H9 (cell line): ENCODE results near the gene OOSP4A. TPM values are rescaled to one million over a fixed set of nuclear protein-coding genes. Genes with fewer than 3 reads are reported as not detected.
"Not testable (repeated sequence)": the region's sequence is repeated elsewhere in the genome, so short reads cannot be mapped to it uniquely, and the experiment has no call there.

Source experiments
- DNase-seq: peaks from one replicate; pipeline ENCODE4 v3.0.0-alpha.2; 2017
- H2AFZ ChIP-seq: one replicate; pipeline ENCODE4 v1.6.1; 2013; ENCODE audit warnings: mild to moderate bottlenecking, low read length, control low read depth, moderate library complexity
- H2AK5ac ChIP-seq: 2 replicates; pipeline ENCODE4 v1.6.1; 2013; ENCODE audit warnings: low read length, control low read depth, mixed read lengths; ENCODE audit not compliant: insufficient read length
- H2BK120ac ChIP-seq: one replicate; pipeline ENCODE4 v1.6.1; 2013; ENCODE audit warnings: low read depth, mild to moderate bottlenecking, low read length, control low read depth, inconsistent platforms; ENCODE audit not compliant: poor library complexity, severe bottlenecking
- H2BK12ac ChIP-seq: 2 replicates; pipeline ENCODE4 v1.6.1; 2013; ENCODE audit warnings: low read length, control low read depth, mixed read lengths, low read depth; ENCODE audit not compliant: insufficient read length
- H2BK15ac ChIP-seq: 2 replicates; pipeline ENCODE4 v1.6.1; 2013; ENCODE audit warnings: low read depth, low read length, control low read depth
- H2BK20ac ChIP-seq: one replicate; pipeline ENCODE4 v1.6.1; 2013; ENCODE audit warnings: low read depth, mild to moderate bottlenecking, low read length, control low read depth, inconsistent platforms; ENCODE audit not compliant: poor library complexity, severe bottlenecking
- H2BK5ac ChIP-seq: 2 replicates; pipeline ENCODE4 v1.6.1; 2013; ENCODE audit warnings: low read length, control low read depth, mixed read lengths; ENCODE audit not compliant: insufficient read length
- H3K14ac ChIP-seq: 2 replicates; pipeline ENCODE4 v1.6.1; 2013; ENCODE audit warnings: low read length, control low read depth; ENCODE audit not compliant: insufficient read depth
- H3K18ac ChIP-seq: 2 replicates; pipeline ENCODE4 v1.6.1; 2013; ENCODE audit warnings: low read depth, mild to moderate bottlenecking, mixed read lengths, low read length, control low read depth; ENCODE audit not compliant: insufficient read length
- H3K23ac ChIP-seq: 2 replicates; pipeline ENCODE4 v1.6.1; 2013; ENCODE audit warnings: low read length, control low read depth, mixed read lengths, low read depth; ENCODE audit not compliant: insufficient read length
- H3K23me2 ChIP-seq: 2 replicates; pipeline ENCODE4 v1.6.1; 2013; ENCODE audit warnings: low read depth, mild to moderate bottlenecking, mixed read lengths, low read length, control low read depth; ENCODE audit not compliant: insufficient read length, poor library complexity, severe bottlenecking
- H3K27ac ChIP-seq: 2 replicates; pipeline ENCODE4 v1.5.1; 2013; ENCODE audit warnings: low read length, control low read depth, mixed read lengths, low read depth; ENCODE audit not compliant: insufficient read length
- H3K27me3 ChIP-seq: 2 replicates; pipeline ENCODE4 v1.6.1; 2013; ENCODE audit warnings: low read length, control low read depth, inconsistent platforms; ENCODE audit not compliant: insufficient read depth
- H3K4ac ChIP-seq: 2 replicates; pipeline ENCODE4 v1.6.1; 2013; ENCODE audit warnings: low read depth, mild to moderate bottlenecking, control low read depth, inconsistent platforms, low read length, moderate library complexity
- H3K4me1 ChIP-seq: 2 replicates; pipeline ENCODE4 v1.6.1; 2013; ENCODE audit warnings: low read length, control low read depth, inconsistent platforms; ENCODE audit not compliant: insufficient read depth
- H3K4me2 ChIP-seq: 2 replicates; pipeline ENCODE4 v1.6.1; 2013; ENCODE audit warnings: low read length, control low read depth, mixed read lengths; ENCODE audit not compliant: insufficient read length, insufficient read depth
- H3K56ac ChIP-seq: 2 replicates; pipeline ENCODE4 v1.6.1; 2013; ENCODE audit warnings: low read depth, mild to moderate bottlenecking, mixed read lengths, low read length, control low read depth; ENCODE audit not compliant: insufficient read length
- H3K79me1 ChIP-seq: 2 replicates; pipeline ENCODE4 v1.6.1; 2013; ENCODE audit warnings: low read depth, mild to moderate bottlenecking, moderate library complexity, low read length, control low read depth, inconsistent platforms; ENCODE audit not compliant: insufficient read depth, poor library complexity, severe bottlenecking
- H3K79me2 ChIP-seq: 2 replicates; pipeline ENCODE4 v1.6.1; 2013; ENCODE audit warnings: low read length, control low read depth, inconsistent platforms; ENCODE audit not compliant: insufficient read depth
- H3K9ac ChIP-seq: 2 replicates; pipeline ENCODE4 v1.6.1; 2013; ENCODE audit warnings: low read length, control low read depth, mixed read lengths; ENCODE audit not compliant: insufficient read length; ENCODE audit errors: extremely low read depth
- H3K9me3 ChIP-seq: one replicate; pipeline ENCODE4 v1.6.1; 2013; ENCODE audit warnings: low read depth, low read length, inconsistent platforms; ENCODE audit not compliant: control insufficient read depth
- H3T11ph ChIP-seq: one replicate; pipeline ENCODE4 v1.6.1; 2013; ENCODE audit warnings: mild to moderate bottlenecking, low read length, control low read depth, inconsistent platforms
- H4K20me1 ChIP-seq: one replicate; pipeline ENCODE4 v1.6.1; 2013; ENCODE audit not compliant: control insufficient read depth, insufficient read length, insufficient read depth
- H4K5ac ChIP-seq: 2 replicates; pipeline ENCODE4 v1.6.1; 2013; ENCODE audit warnings: low read depth, mild to moderate bottlenecking, mixed read lengths, low read length, control low read depth; ENCODE audit not compliant: insufficient read length
- H4K8ac ChIP-seq: replicated peaks from 2 replicates; pipeline ENCODE4 v1.6.1; 2013; ENCODE audit warnings: low read length, control low read depth, mixed read lengths, low read depth; ENCODE audit not compliant: insufficient read length
- H4K91ac ChIP-seq: 2 replicates; pipeline ENCODE4 v1.6.1; 2013; ENCODE audit warnings: low read depth, mild to moderate bottlenecking, moderate library complexity, mixed read lengths, low read length, control low read depth; ENCODE audit not compliant: insufficient read length
- H3K27ac Mint-ChIP-seq, 3 experiments: 2 replicates in 2 of 3; 3 replicates in 1 of 3; pipeline ENCODE4 v1.8.0; 2020 to 2021; ENCODE audit warnings: mixed read lengths in 3 of 3, mild to moderate bottlenecking in 1 of 3, moderate library complexity in 1 of 3
- H3K27me3 Mint-ChIP-seq: 2 replicates; pipeline ENCODE4 v1.8.0; 2021; ENCODE audit warnings: low read depth, mild to moderate bottlenecking, moderate library complexity, mixed read lengths
- H3K36me3 Mint-ChIP-seq, 3 experiments: 2 replicates in 2 of 3; 3 replicates in 1 of 3; pipeline ENCODE4 v1.8.0; 2020 to 2021; ENCODE audit warnings: low read depth in 3 of 3, mixed read lengths in 3 of 3; ENCODE audit not compliant: insufficient read depth in 1 of 3
- H3K4me1 Mint-ChIP-seq, 2 experiments: 2 replicates each; pipeline ENCODE4 v1.8.0; 2020; ENCODE audit warnings: mixed read lengths in 2 of 2
- H3K4me3 Mint-ChIP-seq, 2 experiments: 2 replicates in 1 of 2; 3 replicates in 1 of 2; pipeline ENCODE4 v1.8.0; 2020 to 2021; ENCODE audit warnings: mild to moderate bottlenecking in 2 of 2, mixed read lengths in 2 of 2, moderate library complexity in 1 of 2
- H3K9me3 Mint-ChIP-seq, 2 experiments: 2 replicates in 1 of 2; 3 replicates in 1 of 2; pipeline ENCODE4 v1.8.0; 2020; ENCODE audit warnings: mild to moderate bottlenecking in 2 of 2, mixed read lengths in 2 of 2, moderate library complexity in 1 of 2
- WGBS: extraction: QIAGEN DNeasy Blood & Tissue Kit; methylation state at CpG from one replicate; pipeline ENCODE4 v1.1.7; 2013; ENCODE audit warnings: missing lambda C conversion rate, low lambda C conversion rate, mixed read lengths; ENCODE audit not compliant: insufficient read length; ENCODE audit errors: extremely low coverage; 5-methylcytosine and 5-hydroxymethylcytosine counted together
- total RNA-seq: library from RNA; stranded (reverse); gene quantifications from 2 replicates; pipeline ENCODE4 v1.2.1, GENCODE V29; 2021
- TF ChIP-seq, protein P1 (sequence below): fragments of 200-600 bp; sonication (generic); conservative IDR thresholded peaks from 3 replicates; pipeline ENCODE4 v1.8.0; 2021; ENCODE audit warnings: antibody characterized with exemption, mild to moderate bottlenecking

OOSP4A gene
- total RNA-seq, 1 experiment from 2014 or later, result not detected

DNA sequence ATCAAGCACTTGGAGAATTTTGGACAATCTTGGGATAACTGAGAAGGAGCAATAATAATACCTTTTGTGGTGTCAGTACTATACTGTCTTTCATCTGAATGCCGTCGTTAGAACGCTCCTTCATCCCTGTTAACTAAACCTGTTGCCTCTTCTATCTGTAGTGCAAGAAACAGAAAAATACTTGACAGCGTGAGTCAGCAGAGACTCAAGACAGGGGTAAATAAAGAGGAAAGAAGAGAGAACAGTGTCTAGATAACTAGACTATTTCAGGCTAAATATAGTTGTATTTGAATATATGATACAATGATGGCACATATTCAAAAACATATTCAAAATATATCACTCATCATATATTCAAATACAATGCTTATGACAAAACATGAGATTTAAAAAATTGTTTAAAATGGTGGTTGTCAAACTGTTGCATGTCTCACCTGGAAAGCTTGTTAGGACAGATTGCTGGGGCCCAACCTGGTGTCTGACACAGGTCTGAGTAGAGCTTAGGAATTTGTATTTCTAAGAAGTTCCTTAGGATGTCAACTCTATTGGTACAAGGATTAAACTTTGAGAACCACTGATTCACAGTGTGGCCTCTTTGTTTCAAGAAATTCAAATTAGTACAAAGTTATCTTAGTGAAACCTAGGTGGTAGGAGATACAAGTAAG is 17.4 kb downstream of the OOSP4A start:
- Histone ChIP-seq H4K91ac (no peak overlapping the region), H3K9ac (no peak overlapping the region), H2BK120ac (no peak overlapping the region), H3K23ac (no peak overlapping the region), H4K20me1 (no peaks in the 10 kb centered on the region), H3K4me2 (no peak overlapping the region), H3K14ac (no peak overlapping the region), H3K18ac (no peak overlapping the region), H2AK5ac (no peak overlapping the region), H2BK20ac (no peak overlapping the region), H3K56ac (no peak overlapping the region), H2AFZ (no peak overlapping the region), H4K8ac (no peak overlapping the region), H3K23me2 (no peaks in the 10 kb centered on the region), H4K5ac (no peak overlapping the region), H2BK15ac (no peak overlapping the region), H3T11ph (no peak overlapping the region), H2BK5ac (no peak overlapping the region), H3K27ac (no peak overlapping the region), H3K4ac (no peak overlapping the region), H2BK12ac (no peak overlapping the region), H3K9me3 (no peaks in the 10 kb centered on the region), H3K4me1 (no peaks in the 10 kb centered on the region), H3K27me3 (no peaks in the 10 kb centered on the region), H3K79me2 (no peaks in the 10 kb centered on the region), H3K79me1 (no peaks in the 10 kb centered on the region)
- no peaks in the 10 kb centered on the region; the same call in 1 of the 2 replicates for H3K27me3 Mint-ChIP-seq
- DNase-seq, result no peak
- H3K4me3 Mint-ChIP-seq, result no peak overlapping the region
- TF ChIP-seq, protein P1, sequence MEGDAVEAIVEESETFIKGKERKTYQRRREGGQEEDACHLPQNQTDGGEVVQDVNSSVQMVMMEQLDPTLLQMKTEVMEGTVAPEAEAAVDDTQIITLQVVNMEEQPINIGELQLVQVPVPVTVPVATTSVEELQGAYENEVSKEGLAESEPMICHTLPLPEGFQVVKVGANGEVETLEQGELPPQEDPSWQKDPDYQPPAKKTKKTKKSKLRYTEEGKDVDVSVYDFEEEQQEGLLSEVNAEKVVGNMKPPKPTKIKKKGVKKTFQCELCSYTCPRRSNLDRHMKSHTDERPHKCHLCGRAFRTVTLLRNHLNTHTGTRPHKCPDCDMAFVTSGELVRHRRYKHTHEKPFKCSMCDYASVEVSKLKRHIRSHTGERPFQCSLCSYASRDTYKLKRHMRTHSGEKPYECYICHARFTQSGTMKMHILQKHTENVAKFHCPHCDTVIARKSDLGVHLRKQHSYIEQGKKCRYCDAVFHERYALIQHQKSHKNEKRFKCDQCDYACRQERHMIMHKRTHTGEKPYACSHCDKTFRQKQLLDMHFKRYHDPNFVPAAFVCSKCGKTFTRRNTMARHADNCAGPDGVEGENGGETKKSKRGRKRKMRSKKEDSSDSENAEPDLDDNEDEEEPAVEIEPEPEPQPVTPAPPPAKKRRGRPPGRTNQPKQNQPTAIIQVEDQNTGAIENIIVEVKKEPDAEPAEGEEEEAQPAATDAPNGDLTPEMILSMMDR, result no peak
- H3K9me3 Mint-ChIP-seq, result no peaks in the 10 kb centered on the region
- whole genome bisulfite sequencing, result no CpG with 5 or more reads among the region's 4 CpGs
- no peaks in the 10 kb centered on the region for H3K4me1 Mint-ChIP-seq
- H3K36me3 Mint-ChIP-seq, result no peaks in the 10 kb centered on the region
- H3K27ac Mint-ChIP-seq, result no peak overlapping the region

DNA sequence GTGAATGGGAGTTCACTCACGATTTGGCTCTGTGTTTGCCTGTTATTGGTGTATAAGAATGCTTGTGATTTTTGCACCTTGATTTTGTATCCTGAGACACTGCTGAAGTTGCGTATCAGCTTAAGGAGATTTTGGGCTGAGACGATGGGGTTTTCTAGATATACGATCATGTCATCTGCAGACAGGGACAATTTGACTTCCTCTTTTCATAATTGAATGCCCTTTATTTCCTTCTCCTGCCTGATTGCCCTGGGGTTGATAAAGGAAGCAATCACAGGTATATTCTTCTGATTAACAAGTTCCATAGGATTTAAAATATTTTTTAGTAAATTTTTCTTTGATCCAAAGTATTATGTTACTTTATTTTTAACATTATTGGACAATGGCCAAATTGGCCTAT is 18.2 kb downstream of the OOSP4A start:
- H3K79me1 ChIP-seq, H3K23me2 ChIP-seq, H2BK12ac ChIP-seq, H4K20me1 ChIP-seq, H2BK5ac ChIP-seq, H3K56ac ChIP-seq, H4K91ac ChIP-seq, H3K27ac Mint-ChIP-seq, H4K5ac ChIP-seq, DNase-seq, H3K36me3 Mint-ChIP-seq, H3K27me3 Mint-ChIP-seq, H2AK5ac ChIP-seq, H3K23ac ChIP-seq, H2BK15ac ChIP-seq, H3K9me3 ChIP-seq, H3K4ac ChIP-seq, H3K4me1 Mint-ChIP-seq, H2AFZ ChIP-seq, H3K4me1 ChIP-seq, H3K27me3 ChIP-seq, H3K14ac ChIP-seq, H3K18ac ChIP-seq, H3T11ph ChIP-seq, H4K8ac ChIP-seq, H2BK120ac ChIP-seq, H3K9me3 Mint-ChIP-seq, H3K4me2 ChIP-seq, H2BK20ac ChIP-seq, H3K27ac ChIP-seq, H3K79me2 ChIP-seq, H3K4me3 Mint-ChIP-seq, H3K9ac ChIP-seq: not testable (repeated sequence)
- WGBS, result no CpG with 5 or more reads among the region's 4 CpGs
